Stimulated activated memory B cell treated with anti-CD40 and anti-IgM and Interleukin-4, amounts not matched to agents 10 μg/mL and 1 μg/mL and 100 μg/mL, for 72 hours (primary cell): Measurements from ENCODE around the gene WDR54.
"Not testable (repeated sequence)": the region's sequence is repeated elsewhere in the genome, so short reads cannot be mapped to it uniquely, and the experiment has no call there.

Source experiments
- ATAC-seq: fragments of 150-1000 bp; cut with Tn5 transposase; 2 replicates; pipeline ENCODE4 v1.10.0; 2021
- H3K27ac Mint-ChIP-seq: one replicate; pipeline ENCODE4 v1.8.0; 2022; ENCODE audit warnings: mild to moderate bottlenecking, mixed read lengths
- H3K27me3 Mint-ChIP-seq: one replicate; pipeline ENCODE4 v1.8.0; 2022; ENCODE audit warnings: mixed read lengths
- H3K36me3 Mint-ChIP-seq: one replicate; pipeline ENCODE4 v1.8.0; 2022; ENCODE audit warnings: mixed read lengths
- H3K4me1 Mint-ChIP-seq: one replicate; pipeline ENCODE4 v1.8.0; 2022; ENCODE audit warnings: mixed read lengths
- H3K4me3 Mint-ChIP-seq: one replicate; pipeline ENCODE4 v1.8.0; 2022; ENCODE audit warnings: mild to moderate bottlenecking, moderate library complexity, mixed read lengths
- H3K9me3 Mint-ChIP-seq: one replicate; pipeline ENCODE4 v1.8.0; 2022; ENCODE audit warnings: mixed read lengths

The WDR54 gene

DNA sequence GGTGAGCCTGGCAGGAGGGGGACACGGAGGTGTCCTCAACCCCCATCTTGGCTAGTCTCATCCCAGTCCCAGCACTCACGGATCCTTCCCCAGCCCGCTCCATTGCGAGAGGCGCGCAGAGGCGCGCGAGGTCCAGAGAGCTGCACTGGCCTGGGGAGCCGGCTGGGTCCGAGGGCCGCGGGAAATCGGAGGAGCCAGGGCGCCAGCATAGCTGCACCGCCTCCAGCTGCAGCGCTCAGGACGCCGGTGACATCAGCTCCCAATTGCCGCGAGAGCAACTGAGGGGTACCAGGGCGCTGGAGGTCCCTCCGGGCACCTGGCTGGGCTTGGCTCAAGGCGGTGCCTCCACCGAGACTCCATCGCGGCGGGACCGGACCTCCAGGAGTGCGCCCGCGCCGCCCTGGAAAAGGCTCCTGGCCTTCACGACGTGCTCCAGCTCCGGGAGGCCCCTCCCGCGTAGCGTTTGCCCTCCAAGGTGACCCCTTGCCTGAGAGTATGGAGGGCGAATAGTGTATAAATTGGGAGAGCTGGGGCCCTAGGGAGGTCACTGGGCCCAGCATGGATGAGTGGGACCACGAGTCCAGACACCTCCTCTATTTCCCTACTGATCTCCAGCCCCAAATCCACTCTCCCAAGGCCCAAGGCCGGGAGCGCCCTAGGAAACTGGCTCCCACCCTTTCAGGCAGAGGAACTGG lies 14.7 kb downstream of the WDR54 start:
- no peaks in the 10 kb centered on the region for H3K36me3 Mint-ChIP-seq
- peaks cover 8% of the 10 kb centered on the region for H3K27me3 Mint-ChIP-seq
- no peak overlapping the region for H3K4me3 Mint-ChIP-seq
- H3K4me1 Mint-ChIP-seq, result peaks cover 49% of the 10 kb centered on the region
- peak overlapping the region; percentile 20 for H3K27ac Mint-ChIP-seq
- no peaks in the 10 kb centered on the region for H3K9me3 Mint-ChIP-seq
- no peak for ATAC-seq

DNA sequence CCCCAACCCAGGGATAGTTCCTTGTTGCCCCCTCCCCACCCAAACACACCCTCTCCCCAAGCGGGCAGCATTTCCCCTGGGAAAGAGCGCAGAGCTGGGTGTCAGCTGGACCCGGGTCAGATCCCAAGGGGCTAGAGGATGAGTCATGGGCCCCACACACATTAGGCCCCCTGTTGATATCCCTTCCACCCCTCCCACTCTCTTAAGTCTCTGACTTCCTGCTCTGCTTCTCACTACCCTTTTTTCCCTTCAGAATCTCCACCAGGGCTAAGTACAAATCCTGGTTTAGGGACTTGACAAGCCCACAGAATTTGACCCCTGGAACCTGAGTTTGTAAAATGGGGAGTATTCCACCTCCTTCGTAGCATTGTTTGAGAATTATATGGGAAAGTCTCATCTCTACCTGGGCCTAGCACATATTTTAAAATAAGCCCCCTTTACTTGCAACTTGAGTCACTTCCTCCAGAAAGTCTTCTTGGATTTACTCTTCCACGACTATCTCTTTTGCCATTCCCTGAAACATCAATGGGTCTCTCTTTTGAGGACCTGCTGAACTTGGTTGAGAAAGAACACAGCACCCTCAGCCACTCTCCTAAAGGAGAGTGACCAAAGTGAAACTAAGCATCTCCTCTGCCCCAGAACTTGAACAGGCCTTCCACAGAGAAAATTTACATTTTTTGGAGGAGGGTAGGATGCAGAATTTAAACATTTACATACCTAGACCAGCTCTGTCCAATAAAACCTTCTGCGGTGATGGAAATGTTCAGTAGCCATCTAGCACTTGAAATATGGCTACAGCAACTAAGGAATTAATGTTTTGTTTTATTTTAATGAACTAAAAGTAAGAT lies 15.5 kb downstream of the WDR54 start:
- Mint-ChIP-seq H3K4me3 (no peak overlapping the region), H3K9me3 (no peaks in the 10 kb centered on the region), H3K27ac (peak overlapping the region; percentile 20)

DNA sequence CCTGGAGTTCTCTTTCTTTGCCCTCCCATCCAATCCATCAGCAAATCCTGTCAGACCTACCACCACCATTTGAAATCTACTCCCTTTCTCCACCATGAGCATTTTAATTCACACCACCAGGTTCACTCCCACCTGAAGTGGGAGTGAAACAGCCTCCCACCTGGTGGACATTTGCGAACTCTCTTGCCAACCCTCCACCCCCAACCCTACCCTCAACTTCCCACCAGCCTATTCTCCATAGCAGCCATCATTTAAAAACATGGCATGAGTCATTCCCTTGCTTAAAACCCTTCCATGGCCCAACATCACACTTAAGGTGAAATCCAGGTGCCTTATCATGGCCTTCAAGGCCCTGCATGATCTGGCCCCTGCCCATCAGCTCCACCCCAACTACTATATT lies 16.7 kb downstream of the WDR54 start:
- Mint-ChIP-seq H3K27ac (peak overlapping the region; percentile 2), H3K9me3 (no peaks in the 10 kb centered on the region), H3K4me3 (no peak overlapping the region), H3K36me3 (no peaks in the 10 kb centered on the region), H3K4me1 (peaks cover 55% of the 10 kb centered on the region), H3K27me3 (peaks cover 18% of the 10 kb centered on the region)
- ATAC-seq, result no peak

More for the DNA sequence above, 15.5 kb downstream of the WDR54 start:
- no peaks in the 10 kb centered on the region for H3K36me3 Mint-ChIP-seq
- peak; percentile 71 for ATAC-seq
- peaks cover 51% of the 10 kb centered on the region for H3K4me1 Mint-ChIP-seq
- H3K27me3 Mint-ChIP-seq, result peaks cover 11% of the 10 kb centered on the region

DNA sequence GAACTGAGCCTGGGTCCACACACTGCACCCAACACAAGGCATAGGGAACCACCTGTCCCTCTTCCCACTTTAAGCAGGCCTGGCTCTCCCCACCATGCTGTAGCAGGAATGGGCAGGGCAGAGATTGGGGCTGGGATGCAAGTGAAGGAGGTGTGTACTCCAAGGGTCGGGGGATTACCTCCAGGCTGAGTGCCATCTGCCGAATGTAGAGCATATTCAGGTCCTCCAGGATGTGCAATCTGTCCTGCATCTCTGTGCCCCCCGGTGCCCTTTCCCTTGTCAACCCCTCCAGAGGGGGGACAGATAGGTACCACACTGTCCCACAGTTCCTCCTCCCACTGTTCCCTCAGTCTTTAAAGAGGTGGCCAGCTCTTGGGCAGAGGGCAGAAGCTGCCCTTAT lies 17.8 kb downstream of the WDR54 start:
- no peak for ATAC-seq
- Mint-ChIP-seq H3K9me3 (no peaks in the 10 kb centered on the region), H3K36me3 (no peaks in the 10 kb centered on the region), H3K27me3 (peaks cover 18% of the 10 kb centered on the region), H3K27ac (no peak overlapping the region), H3K4me3 (peak overlapping the region; percentile 84), H3K4me1 (peaks cover 55% of the 10 kb centered on the region)

DNA sequence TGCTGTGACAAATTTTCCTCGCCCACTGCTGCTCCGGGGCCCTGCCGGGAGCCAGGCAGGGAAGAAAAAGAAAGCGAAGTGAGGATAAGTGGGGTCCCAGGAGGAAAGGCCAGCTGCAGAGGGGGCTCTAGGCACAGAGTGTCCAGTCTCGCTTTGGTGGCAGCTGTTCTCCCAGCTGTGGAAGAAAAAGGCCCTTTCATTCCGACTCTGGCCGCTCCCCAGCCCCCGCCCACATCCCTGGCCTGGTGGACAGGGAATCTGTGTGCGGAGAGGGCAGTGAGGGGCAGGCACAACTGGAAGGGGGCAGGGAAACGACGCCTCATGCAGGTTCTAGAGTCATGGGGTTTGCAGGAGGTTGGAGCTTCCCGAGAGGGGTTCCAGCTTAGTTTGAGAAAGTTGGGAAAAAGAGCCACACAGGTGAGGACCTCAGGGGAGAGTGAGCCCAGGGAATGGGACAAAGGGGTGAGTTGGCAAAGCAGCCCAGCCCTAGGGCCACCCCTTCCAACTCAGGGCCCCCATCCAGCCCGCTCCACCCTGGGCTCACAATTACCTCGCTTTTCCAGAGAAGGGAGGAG lies 18.4 kb downstream of the WDR54 start:
- peak overlapping the region; percentile 78 for H3K27ac Mint-ChIP-seq

DNA sequence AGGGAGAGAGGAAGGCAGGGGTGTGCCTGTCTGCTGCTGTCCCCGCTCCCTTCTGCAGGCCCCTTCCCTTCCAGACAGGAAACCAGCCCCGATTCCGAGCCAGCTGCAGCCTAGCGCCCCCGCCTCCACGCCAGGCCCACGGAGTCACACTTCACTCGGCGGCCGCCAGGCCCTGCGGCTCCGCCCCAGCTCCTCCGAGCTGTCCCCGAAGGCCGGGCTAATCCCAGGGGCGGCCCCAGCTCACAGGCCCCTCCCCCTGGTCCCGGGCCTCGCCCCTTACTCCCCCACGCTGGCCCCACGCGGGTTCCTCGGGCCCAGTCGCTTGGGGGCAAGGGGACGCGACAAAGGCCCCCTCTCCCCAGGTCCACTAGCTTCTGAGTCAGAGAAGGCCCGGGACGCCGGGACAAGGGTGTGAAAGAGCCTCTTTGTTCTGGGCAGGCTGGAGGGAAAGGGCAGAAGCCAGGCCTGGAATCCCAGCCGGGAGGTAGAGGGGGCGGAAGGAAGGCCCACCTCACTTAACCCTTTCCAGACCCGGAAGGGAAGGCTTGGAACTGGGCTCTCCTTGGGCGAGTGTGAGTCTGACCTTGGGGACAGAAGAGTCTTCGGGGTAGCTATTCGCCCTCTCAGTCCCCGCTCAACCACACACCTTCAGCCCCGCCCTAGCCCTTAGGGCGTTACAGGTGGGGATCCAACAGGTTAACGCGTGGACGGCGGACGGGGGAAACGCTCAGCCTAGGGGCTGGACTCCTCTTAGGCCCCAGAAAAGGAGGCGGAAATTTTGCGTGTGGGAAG lies 19.0 kb downstream of the WDR54 start:
- peak overlapping the region; percentile 84 for H3K4me3 Mint-ChIP-seq
- no peaks in the 10 kb centered on the region for H3K36me3 Mint-ChIP-seq
- peak overlapping the region; percentile 78 for H3K27ac Mint-ChIP-seq
- H3K4me1 Mint-ChIP-seq, result peaks cover 55% of the 10 kb centered on the region
- no peaks in the 10 kb centered on the region for H3K9me3 Mint-ChIP-seq
- peak; percentile 92 for ATAC-seq
- peaks cover 23% of the 10 kb centered on the region for H3K27me3 Mint-ChIP-seq

More for the DNA sequence above, 18.4 kb downstream of the WDR54 start:
- Mint-ChIP-seq H3K4me3 (peak overlapping the region; percentile 84), H3K4me1 (peaks cover 55% of the 10 kb centered on the region), H3K9me3 (no peaks in the 10 kb centered on the region), H3K27me3 (peaks cover 18% of the 10 kb centered on the region), H3K36me3 (no peaks in the 10 kb centered on the region)
- no peak for ATAC-seq

DNA sequence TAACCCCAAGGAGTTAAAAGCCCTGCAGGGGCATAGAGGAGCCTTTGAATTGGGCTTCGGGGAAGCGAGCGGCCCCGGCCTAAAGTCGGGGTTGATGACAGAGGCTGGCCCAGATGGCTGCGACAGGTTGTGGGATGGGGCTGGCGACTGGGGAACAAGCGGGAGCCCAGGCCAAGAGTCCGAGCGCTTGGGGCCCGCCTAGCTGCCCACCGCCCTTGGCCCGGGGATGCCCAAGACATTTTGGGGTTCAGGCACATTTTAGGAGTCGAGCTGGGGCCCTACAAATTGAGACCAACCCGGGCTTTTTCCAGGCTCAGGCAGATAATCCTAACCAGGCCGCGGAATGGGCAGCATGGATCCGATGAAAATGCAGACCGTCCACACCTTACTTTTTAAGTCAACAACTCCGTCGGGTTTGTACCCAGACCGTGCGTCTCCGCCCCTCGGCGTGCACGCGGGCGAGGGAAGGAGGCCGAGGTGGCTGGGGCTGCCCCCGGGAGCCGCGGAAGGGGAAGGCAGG lies 19.7 kb downstream of the WDR54 start:
- peaks cover 24% of the 10 kb centered on the region for H3K27me3 Mint-ChIP-seq
- no peaks in the 10 kb centered on the region for H3K9me3 Mint-ChIP-seq
- peaks cover 55% of the 10 kb centered on the region for H3K4me1 Mint-ChIP-seq
- no peak for ATAC-seq
- peak overlapping the region; percentile 84 for H3K4me3 Mint-ChIP-seq
- no peak overlapping the region for H3K27ac Mint-ChIP-seq
- H3K36me3 Mint-ChIP-seq, result no peaks in the 10 kb centered on the region

DNA sequence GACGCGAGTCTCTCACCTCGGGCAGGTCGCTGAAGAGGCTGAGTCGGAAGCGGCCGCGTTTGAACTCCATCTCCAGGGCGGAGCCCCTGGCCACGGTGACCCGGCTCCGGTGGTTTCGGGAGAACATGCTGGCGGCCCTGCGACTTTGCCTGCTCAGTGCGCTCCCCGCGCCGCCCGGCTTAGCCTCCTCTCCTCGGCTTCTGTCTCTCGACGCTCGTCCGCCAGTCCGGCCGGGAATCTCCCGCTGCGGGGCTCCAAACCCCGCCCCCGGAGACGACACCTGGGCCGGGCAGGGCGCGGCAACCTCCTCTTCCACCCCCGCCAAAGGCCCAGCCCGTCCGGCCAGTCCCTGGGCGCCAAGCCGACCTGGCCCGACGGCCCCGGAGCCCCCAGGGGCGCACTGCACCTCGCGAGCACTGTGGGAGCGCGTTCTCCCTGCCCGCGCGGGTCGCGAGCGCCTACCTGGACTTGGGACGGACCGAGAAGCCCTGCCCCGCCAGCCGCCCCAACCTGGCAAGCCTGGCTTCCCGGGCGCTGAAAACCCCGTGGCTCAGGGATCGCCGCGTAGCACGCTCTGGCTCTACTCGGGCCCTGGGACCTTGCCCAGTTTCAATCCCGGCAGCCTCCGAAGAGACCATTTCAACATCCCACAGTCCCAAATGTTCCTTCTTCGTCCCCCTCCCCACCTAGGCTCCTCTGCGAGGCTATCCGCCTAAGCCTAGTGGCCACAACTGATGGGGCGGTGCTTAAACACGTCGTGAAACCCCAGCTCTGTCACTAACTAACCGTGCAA lies 20.4 kb downstream of the WDR54 start, which contains the start of gene RTKN:
RTKN (minus strand) TSS at position 248 of the 793 bp plus-strand sequence; CDS start at position 127, 121 bp downstream.
- H3K27me3 Mint-ChIP-seq, result peaks cover 24% of the 10 kb centered on the region
- no peaks in the 10 kb centered on the region for H3K9me3 Mint-ChIP-seq
- H3K36me3 Mint-ChIP-seq, result no peaks in the 10 kb centered on the region
- peaks cover 49% of the 10 kb centered on the region for H3K4me1 Mint-ChIP-seq
- peak within 1 kb of the TSS; percentile 84 for H3K4me3 Mint-ChIP-seq
- ATAC-seq, result peak; percentile 40
- H3K27ac Mint-ChIP-seq, result peak within 1 kb of the TSS; percentile 78

DNA sequence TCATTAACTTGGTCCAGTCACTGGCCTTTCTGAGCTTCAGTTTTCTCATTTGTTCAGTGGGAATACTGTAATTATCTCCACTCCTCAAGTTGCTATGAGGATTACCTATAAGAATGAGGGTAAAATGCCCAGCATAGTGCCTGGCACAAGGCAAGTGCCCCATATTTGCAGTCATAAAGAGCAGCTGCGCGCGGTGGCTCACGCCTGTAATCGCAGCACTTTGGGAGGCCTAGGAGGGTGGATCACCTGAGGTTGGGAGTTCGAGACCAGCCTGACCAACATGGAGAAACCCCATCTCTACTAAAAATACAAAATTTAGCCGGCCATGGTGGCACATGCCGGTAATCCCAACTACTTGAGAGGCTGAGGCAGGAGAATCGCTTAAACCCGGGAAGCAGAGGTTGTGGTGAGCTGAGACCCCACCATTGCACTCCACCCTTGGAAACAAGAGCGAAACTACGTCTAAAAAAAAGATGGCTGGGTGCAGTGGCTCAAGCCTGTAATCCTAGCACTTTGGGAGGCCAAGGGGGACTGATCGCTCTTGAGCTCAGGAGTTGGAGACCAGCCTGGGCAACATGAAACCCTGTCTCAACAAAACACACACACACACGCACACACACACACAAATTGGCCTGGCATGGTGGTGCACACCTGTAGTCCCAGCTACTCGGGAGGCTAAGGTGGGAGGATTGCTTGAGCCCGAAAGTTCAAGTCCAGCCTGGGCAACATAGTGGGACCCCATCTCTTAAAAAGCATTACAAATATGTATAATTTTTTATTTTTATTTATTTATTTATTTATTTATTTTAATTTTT lies 21.2 kb downstream of the WDR54 start:
- H3K36me3 Mint-ChIP-seq, H3K9me3 Mint-ChIP-seq, ATAC-seq: not testable (repeated sequence)
- Mint-ChIP-seq H3K4me1 (peaks cover 41% of the 10 kb centered on the region), H3K27ac (peak overlapping the region; percentile 67), H3K27me3 (peaks cover 24% of the 10 kb centered on the region), H3K4me3 (peak overlapping the region; percentile 84)

DNA sequence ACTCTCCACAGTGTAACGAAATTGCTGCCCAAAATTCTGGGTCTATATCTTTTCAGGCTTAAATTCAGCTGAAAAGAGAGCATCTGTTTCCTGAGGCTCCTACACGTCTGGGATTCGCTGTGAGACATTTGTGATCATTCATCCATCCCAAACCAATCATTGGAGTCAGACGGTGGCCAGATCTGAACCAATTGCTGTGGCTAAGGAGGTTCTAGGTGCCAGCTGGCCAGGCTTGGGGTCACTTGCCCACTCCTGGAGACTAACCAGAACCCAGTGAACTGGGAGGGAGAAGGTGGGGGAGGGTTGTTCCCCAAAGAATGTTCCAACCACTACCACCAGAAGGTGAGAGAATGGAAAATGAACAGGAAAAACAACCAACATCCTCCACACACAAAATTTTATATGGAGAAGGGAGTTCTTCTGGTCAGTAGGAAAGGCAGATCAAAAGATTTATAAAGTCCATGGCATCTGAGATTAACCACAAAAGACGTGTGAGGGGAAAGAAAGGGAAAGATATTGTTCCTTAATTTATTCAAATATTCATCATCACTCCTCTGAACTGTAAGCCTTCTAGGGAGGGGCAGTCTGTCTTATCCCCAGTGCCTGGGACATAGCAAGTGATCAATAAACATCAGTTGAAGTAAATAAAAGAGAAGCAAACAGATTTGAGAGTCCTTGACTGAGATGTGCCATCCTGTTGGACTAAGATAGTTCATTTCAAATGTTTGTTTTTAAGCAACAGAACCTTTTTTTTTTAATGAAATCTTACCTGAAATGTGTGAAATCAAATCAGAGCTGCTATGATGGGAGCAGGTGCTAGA lies 23.2 kb downstream of the WDR54 start:
- H3K27ac Mint-ChIP-seq, result no peak overlapping the region
- no peaks in the 10 kb centered on the region for H3K36me3 Mint-ChIP-seq
- ATAC-seq, result no peak
- peaks cover 21% of the 10 kb centered on the region for H3K4me1 Mint-ChIP-seq
- no peak overlapping the region for H3K4me3 Mint-ChIP-seq
- peaks cover 24% of the 10 kb centered on the region for H3K27me3 Mint-ChIP-seq
- no peaks in the 10 kb centered on the region for H3K9me3 Mint-ChIP-seq

DNA sequence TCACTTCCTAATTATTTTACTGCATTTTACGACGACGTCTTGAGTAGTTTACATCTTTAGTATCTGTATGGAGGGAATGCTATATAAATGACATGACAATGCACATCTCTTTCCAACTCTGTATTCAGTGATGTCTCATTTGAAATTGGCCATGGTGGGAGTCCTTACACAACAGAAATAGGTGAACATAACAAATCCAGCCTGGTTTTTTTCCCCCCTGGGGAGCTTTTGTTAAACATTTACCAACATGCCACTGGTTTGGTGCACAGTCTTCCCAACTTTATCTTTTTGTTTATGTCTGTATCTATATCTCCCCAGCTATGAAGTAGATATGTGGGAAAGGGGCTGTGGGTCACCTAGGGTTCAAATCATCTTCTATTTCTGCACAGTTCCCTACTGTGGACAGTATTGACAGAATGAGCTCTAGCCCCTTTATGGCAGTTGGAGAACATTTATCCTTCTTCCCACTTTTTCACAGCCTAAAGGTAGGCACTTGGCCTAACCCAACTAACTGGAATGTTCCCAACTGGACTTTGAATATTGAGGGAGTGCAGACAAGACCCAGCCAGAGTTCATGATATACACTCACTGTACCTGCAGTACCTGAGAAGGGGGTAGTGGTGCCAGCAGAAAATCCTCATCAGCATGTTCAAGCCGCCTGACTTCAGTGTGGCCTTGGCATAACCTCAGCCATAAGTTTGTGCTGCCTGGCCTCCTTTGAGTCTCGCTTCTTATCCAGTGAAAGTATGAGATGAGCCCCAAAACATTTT lies 25.9 kb downstream of the WDR54 start:
- Mint-ChIP-seq H3K4me1 (peaks cover under 1% of the 10 kb centered on the region), H3K4me3 (no peak overlapping the region), H3K27me3 (peaks cover 10% of the 10 kb centered on the region), H3K27ac (no peak overlapping the region), H3K9me3 (no peaks in the 10 kb centered on the region), H3K36me3 (no peaks in the 10 kb centered on the region)
- no peak for ATAC-seq

DNA sequence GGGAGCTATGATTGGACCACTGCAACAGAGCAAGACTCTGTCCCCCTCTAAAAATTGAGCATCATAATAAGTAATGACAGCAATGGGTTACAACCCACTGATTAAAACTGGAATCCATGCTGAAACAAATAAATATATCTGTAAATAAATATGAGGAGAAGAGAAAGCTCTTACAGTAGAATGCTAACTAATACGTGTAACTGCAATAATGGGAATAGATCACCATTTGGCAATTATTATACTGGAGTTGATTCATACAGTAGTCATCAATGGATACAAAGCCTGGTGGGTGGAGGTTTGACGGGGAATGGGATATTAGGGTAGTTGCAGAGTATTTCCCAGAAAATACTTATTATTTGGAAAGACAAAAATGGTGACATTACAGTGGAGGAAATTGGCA lies 27.2 kb downstream of the WDR54 start:
- no peaks in the 10 kb centered on the region for H3K36me3 Mint-ChIP-seq
- no peak overlapping the region for H3K27ac Mint-ChIP-seq
- ATAC-seq, result no peak
- H3K9me3 Mint-ChIP-seq, result no peaks in the 10 kb centered on the region
- H3K4me3 Mint-ChIP-seq, result no peak overlapping the region
- H3K27me3 Mint-ChIP-seq, result peaks cover 6% of the 10 kb centered on the region
- peaks cover 6% of the 10 kb centered on the region for H3K4me1 Mint-ChIP-seq
